B cell (primary cell): ENCODE measurements around the gene HCN2. TPM values are rescaled to one million over a fixed set of nuclear protein-coding genes. Genes with fewer than 3 reads are reported as not detected.

ENCODE experiments used
- ATAC-seq: fragments of 200-7000 bp; cut with Tn5 transposase; one replicate; pipeline ENCODE4 v1.10.0; 2021; ENCODE audit warnings: low read depth, mild to moderate bottlenecking, moderate number of reproducible peaks, moderate library complexity
- CTCF ChIA-PET: fragments of 350-600 bp; sonication (Branson Sonifier 250); formaldehyde crosslinking; loops from one replicate; lab custom pipeline; 2021; ENCODE audit warnings: antibody characterized with exemption, inconsistent platforms; lab: Charles Lee
- POLR2A ChIA-PET: fragments of 350-600 bp; sonication (Branson Sonifier 250); formaldehyde crosslinking; loops from one replicate; lab custom pipeline; 2021; ENCODE audit warnings: antibody characterized with exemption; lab: Charles Lee
- DNase-seq: peaks from one replicate; pipeline ENCODE4 v3.0.0; 2013
- H2AFZ ChIP-seq: 2 replicates; pipeline ENCODE4 v1.6.1; 2012; ENCODE audit warnings: mild to moderate bottlenecking, low read depth, low read length; ENCODE audit not compliant: insufficient read depth, poor library complexity, severe bottlenecking
- H3K27ac ChIP-seq, 2 donors: 1 replicate in 1 of 2; 2 replicates in 1 of 2; pipeline ENCODE4 v1.5.1; 2012 to 2013; ENCODE audit warnings: low read length in 2 of 2, mild to moderate bottlenecking in 2 of 2, moderate library complexity in 1 of 2
- H3K27me3 ChIP-seq, 4 experiments: fragments of 200-600 bp in 1 of 4; sonication (generic) in 1 of 4; replicated peaks in 1 of 4; 1 replicate in 2 of 4; 2 replicates in 2 of 4; pipeline versions ENCODE4 v1.6.1 to v1.7.0; 2013 to 2016; ENCODE audit warnings: low read length in 3 of 4, mild to moderate bottlenecking in 2 of 4, mixed read lengths in 1 of 4, moderate library complexity in 1 of 4; ENCODE audit not compliant: insufficient read depth in 4 of 4, control insufficient read depth in 3 of 4; ENCODE audit errors: control extremely low read depth in 1 of 4
- H3K36me3 ChIP-seq, 2 experiments: replicated peaks in 1 of 2; 1 replicate in 1 of 2; 2 replicates in 1 of 2; pipeline versions ENCODE4 v1.6.1 to v1.7.1; 2013; ENCODE audit warnings: low read length in 1 of 2; ENCODE audit not compliant: insufficient read depth in 2 of 2, control insufficient read depth in 1 of 2; ENCODE audit errors: control extremely low read depth in 1 of 2, extremely low read depth in 1 of 2
- H3K4me1 ChIP-seq, 2 donors: fragments of 200-600 bp in 1 of 2; sonication (generic) in 1 of 2; 1 replicate in 1 of 2; 2 replicates in 1 of 2; pipeline versions ENCODE4 v1.5.1 to v1.6.1; 2013 to 2017; ENCODE audit warnings: low read length in 2 of 2; ENCODE audit not compliant: control insufficient read depth in 2 of 2, insufficient read depth in 2 of 2
- H3K4me2 ChIP-seq: replicated peaks from 2 replicates; pipeline ENCODE3; 2012; ENCODE audit warnings: mild to moderate bottlenecking, low read depth, low read length; ENCODE audit not compliant: poor library complexity, severe bottlenecking
- H3K4me3 ChIP-seq, 5 experiments: fragments of 200-600 bp in 1 of 5; sonication (generic) in 1 of 5; 1 replicate in 3 of 5; 2 replicates in 2 of 5; pipeline versions ENCODE4 v1.5.1 to v1.7.0; 2011 to 2016; ENCODE audit warnings: low read length in 4 of 5, mild to moderate bottlenecking in 4 of 5, low read depth in 2 of 5, control low read depth in 1 of 5, moderate library complexity in 1 of 5; ENCODE audit not compliant: insufficient read depth in 1 of 5; ENCODE audit errors: control extremely low read depth in 1 of 5, extremely low read depth in 1 of 5
- H3K79me2 ChIP-seq: fragments of 200-600 bp; sonication (generic); one replicate; pipeline ENCODE4 v1.6.0; 2016; ENCODE audit warnings: low read length; ENCODE audit not compliant: control insufficient read depth, insufficient read depth
- H3K9ac ChIP-seq: fragments of 200-600 bp; sonication (generic); 2 replicates; pipeline ENCODE4 v1.6.1; 2017; ENCODE audit warnings: mild to moderate bottlenecking, low read length, moderate library complexity
- H3K9me3 ChIP-seq, 3 donors: one replicate each; pipeline versions ENCODE4 v1.6.1 to v1.7.1; 2013; ENCODE audit warnings: low read length in 2 of 3; ENCODE audit not compliant: control insufficient read depth in 2 of 3, insufficient read depth in 1 of 3; ENCODE audit errors: control extremely low read depth in 1 of 3
- H4K20me1 ChIP-seq: 2 replicates; pipeline ENCODE4 v1.6.0; 2012; ENCODE audit warnings: mild to moderate bottlenecking, low read length; ENCODE audit not compliant: insufficient read depth, control insufficient read depth, poor library complexity, severe bottlenecking
- H3K27ac Mint-ChIP-seq: one replicate; pipeline ENCODE4 v1.8.0; 2021; ENCODE audit warnings: mixed read lengths
- H3K27me3 Mint-ChIP-seq: one replicate; pipeline ENCODE4 v1.8.0; 2021; ENCODE audit warnings: mixed read lengths
- H3K4me1 Mint-ChIP-seq: one replicate; pipeline ENCODE4 v1.8.0; 2021; ENCODE audit warnings: mixed read lengths
- H3K4me3 Mint-ChIP-seq: one replicate; pipeline ENCODE4 v1.8.0; 2021; ENCODE audit warnings: mixed read lengths
- H3K9me3 Mint-ChIP-seq: one replicate; pipeline ENCODE4 v1.8.0; 2022; ENCODE audit warnings: mixed read lengths; ENCODE audit not compliant: insufficient read depth
- CTCF ChIP-seq: fragments of 200-600 bp; IDR thresholded peaks from one replicate; pipeline ENCODE4 v1.8.0; 2022; ENCODE audit warnings: antibody characterized with exemption, mild to moderate bottlenecking
- EZH2 ChIP-seq: IDR thresholded peaks from 2 replicates; pipeline ENCODE4 v1.6.1; 2012; ENCODE audit warnings: borderline replicate concordance, low read depth, mild to moderate bottlenecking, moderate library complexity, low read length; ENCODE audit not compliant: insufficient read depth, poor library complexity, severe bottlenecking
- WGBS: methylation state at CpG from one replicate; pipeline ENCODE4 v1.1.5; 2013; ENCODE audit warnings: missing lambda C conversion rate; ENCODE audit not compliant: insufficient coverage; 5-methylcytosine and 5-hydroxymethylcytosine counted together
- intact Hi-C: fragments of 100-400 bp; cut with micrococcal nuclease; formaldehyde crosslinking; loops from one replicate; pipeline ENCODE4 v1.10.0; 2022
- polyA plus RNA-seq: library from polyadenylated mRNA; depleted of rRNA; stranded (reverse); fragments of >200 nt; gene quantifications from 2 replicates; pipeline ENCODE4 v1.2.3, GENCODE V29; 2012
- total RNA-seq, 2 donors: library from RNA; stranded (reverse); fragments of 120-200 nt in 1 of 2; gene quantifications; 1 replicate in 1 of 2; 2 replicates in 1 of 2; pipeline versions ENCODE4 v1.2.3 to v1.2.4, GENCODE V29; 2013 to 2022

HCN2 gene
- total and polyA plus RNA-seq, 2 donors (not counting 1 experiment from before 2014, with no cell fraction given), result 0.27 to 0.57 TPM

- no peak overlapping the region for H2AFZ ChIP-seq
- H3K27ac ChIP-seq, result peak overlapping the region in 1 of 2 donors; percentile 33
- Mint-ChIP-seq H3K4me1 (peaks cover 9% of the 10 kb centered on the region), H3K4me3 (no peak overlapping the region), H3K27ac (no peak overlapping the region), H3K9me3 (no peaks in the 10 kb centered on the region), H3K27me3 (no peaks in the 10 kb centered on the region)
- H3K9me3 ChIP-seq, result no peaks in the 10 kb centered on the region
- no peak overlapping the region for H3K4me3 ChIP-seq
- peaks cover 19% of the 10 kb centered on the region for H3K79me2 ChIP-seq
- CTCF ChIA-PET, result interaction anchor here (1.3 kb wide), 1 partner anchor 13 kb away, joined by 6 read pairs; no protein-coding TSS in a partner anchor
- peaks cover 76% of the 10 kb centered on the region for H4K20me1 ChIP-seq
- intact Hi-C loops, result loop anchor here (2.0 kb wide), 1 partner anchor 14 kb away; no protein-coding TSS in a partner anchor
- POLR2A ChIA-PET, result no interaction called here
- H3K9ac ChIP-seq, result no peak overlapping the region
- H3K27me3 ChIP-seq, result no peaks in the 10 kb centered on the region
- no peak for ATAC-seq
- H3K36me3 ChIP-seq, result peaks cover 0 to 42% of the 10 kb centered on the region in 2 experiments
- 93% methylated on average over 42 of the region's 48 CpGs for WGBS
- TF ChIP-seq CTCF, result no peak
- no peak for DNase-seq
- no peak overlapping the region for H3K4me2 ChIP-seq
- H3K4me1 ChIP-seq, result no peaks in the 10 kb centered on the region
Measured at GRCh38 chr19:646779-647565, 57.3 kb downstream of the HCN2 start.

GRCh38 chr19:647566-648284 lies 58.0 kb downstream of the HCN2 start:
- H3K4me1 ChIP-seq, result no peaks in the 10 kb centered on the region
- DNase-seq (peak; percentile 56), ATAC-seq (peak; percentile 49)
- ChIA-PET POLR2A (interaction anchor here (1.3 kb wide), 1 partner anchor 13 kb away, joined by 6 read pairs; no protein-coding TSS in a partner anchor), CTCF (interaction anchor here (1.3 kb wide), 1 partner anchor 12 kb away, joined by 6 read pairs; no protein-coding TSS in a partner anchor)
- no peak overlapping the region for H3K4me2 ChIP-seq
- no peak overlapping the region for H3K4me3 Mint-ChIP-seq
- H3K36me3 ChIP-seq, result peaks cover 0 to 49% of the 10 kb centered on the region in 2 experiments
- 78% methylated on average over 39 of the region's 52 CpGs for WGBS
- no peaks in the 10 kb centered on the region for H3K27me3 ChIP-seq
- TF ChIP-seq CTCF (no peak), EZH2 (no peak)
- no peaks in the 10 kb centered on the region for H3K27me3 Mint-ChIP-seq
- peak overlapping the region; percentile 88 for H3K27ac Mint-ChIP-seq
- no peaks in the 10 kb centered on the region for H3K9me3 Mint-ChIP-seq
- H3K9me3 ChIP-seq, result no peaks in the 10 kb centered on the region
- no peak overlapping the region for H3K4me3 ChIP-seq
- intact Hi-C loops, result loop anchor here (2.0 kb wide), 1 partner anchor 13 kb away; no protein-coding TSS in a partner anchor
- H3K79me2 ChIP-seq, result peaks cover 27% of the 10 kb centered on the region
- H4K20me1 ChIP-seq, result peaks cover 83% of the 10 kb centered on the region
- no peak overlapping the region for H3K9ac ChIP-seq
- peak overlapping the region in 1 of 2 donors; percentile 33 for H3K27ac ChIP-seq
- no peak overlapping the region for H2AFZ ChIP-seq
- H3K4me1 Mint-ChIP-seq, result peaks cover 9% of the 10 kb centered on the region
